AG04450 (cell line): ENCODE results near the gene UNC13A. TPM values are rescaled to one million over a fixed set of nuclear protein-coding genes. Genes with fewer than 3 reads are reported as not detected.
A peak's percentile ranks its signal among the peaks of the same experiment; 100 is the strongest.

Source experiments
- CTCF ChIA-PET: fragments of 300-600, 350-600 bp; formaldehyde crosslinking; extraction: SDS; loops from one replicate; lab custom pipeline; 2022; ENCODE audit warnings: antibody characterized with exemption, inconsistent platforms; lab: Charles Lee
- POLR2A ChIA-PET: fragments of 350-600 bp; formaldehyde crosslinking; extraction: SDS; loops from one replicate; lab custom pipeline; 2021; ENCODE audit warnings: antibody characterized with exemption, inconsistent platforms; lab: Yijun Ruan, JAX
- DNase-seq: peaks from one replicate; pipeline ENCODE4 v3.0.0-alpha.2; 2011; ENCODE audit warnings: low read depth, low spot score
- H3K27ac ChIP-seq: one replicate; pipeline ENCODE4 v1.5.1; 2012; ENCODE audit warnings: low read depth, low read length, control low read depth
- H3K27me3 ChIP-seq: one replicate; pipeline ENCODE4 v1.6.0; 2012; ENCODE audit warnings: low read length; ENCODE audit not compliant: control insufficient read depth, insufficient read depth
- H3K4me3 ChIP-seq: 2 replicates; pipeline ENCODE4 v1.5.1; 2011; ENCODE audit warnings: mild to moderate bottlenecking, low read depth, low read length, control low read depth
- H3K9me3 ChIP-seq: 2 replicates; pipeline ENCODE4 v1.5.1; 2012; ENCODE audit warnings: low read length; ENCODE audit not compliant: control insufficient read depth, insufficient read depth
- CTCF ChIP-seq: IDR thresholded peaks from 2 replicates; pipeline ENCODE4 v1.5.1; 2011; ENCODE audit warnings: low read depth, low read length, control low read depth, inconsistent platforms
- polyA plus RNA-seq: library from polyadenylated mRNA; depleted of rRNA; stranded (reverse); fragments of >200 nt; gene quantifications from 2 replicates; pipeline ENCODE4 v1.2.3, GENCODE V29; 2011

Gene UNC13A
- polyA plus RNA-seq, 1 experiment: 0.04 TPM

- Histone ChIP-seq H3K9me3 (no peaks in the 10 kb centered on the region; the same call in 1 of the 2 replicates), H3K27me3 (peaks cover 7% of the 10 kb centered on the region), H3K4me3 (no peak overlapping the region), H3K27ac (no peak overlapping the region)
- TF ChIP-seq CTCF: no peak
- POLR2A ChIA-PET: no interaction called here
- DNase-seq: no peak
- CTCF ChIA-PET: no interaction called here
Observed at GRCh38 chr19:17680230-17680722, 7.9 kb downstream of the UNC13A start.

- ChIA-PET CTCF (no interaction called here), POLR2A (no interaction called here)
- TF ChIP-seq CTCF: no peak
- DNase-seq: no peak
- Histone ChIP-seq H3K27me3 (peaks cover 7% of the 10 kb centered on the region), H3K27ac (no peak overlapping the region), H3K4me3 (no peak overlapping the region), H3K9me3 (no peaks in the 10 kb centered on the region; the same call in 1 of the 2 replicates)
Observed at GRCh38 chr19:17679526-17680229, 8.5 kb downstream of the UNC13A start.

- TF ChIP-seq CTCF: no peak
- Histone ChIP-seq H3K27me3 (peaks cover 4% of the 10 kb centered on the region), H3K9me3 (no peaks in the 10 kb centered on the region; the same call in 1 of the 2 replicates), H3K27ac (no peak overlapping the region), H3K4me3 (no peak overlapping the region)
- CTCF ChIA-PET: no interaction called here
- POLR2A ChIA-PET: no interaction called here
- DNase-seq: no peak
Observed at GRCh38 chr19:17678836-17679235, 9.3 kb downstream of the UNC13A start.

- H3K27me3 ChIP-seq: peaks cover 4% of the 10 kb centered on the region
- DNase-seq: no peak
- H3K9me3 ChIP-seq: no peaks in the 10 kb centered on the region; the same call in 1 of the 2 replicates
- POLR2A ChIA-PET: no interaction called here
- CTCF ChIA-PET: no interaction called here
- 0 out of 2 replicates have a peak, but pooled peaks have one; percentile 3 for TF ChIP-seq CTCF
- H3K4me3 ChIP-seq: no peak overlapping the region
- H3K27ac ChIP-seq: no peak overlapping the region
Observed at GRCh38 chr19:17677002-17677401, 11.2 kb downstream of the UNC13A start.

- Histone ChIP-seq H3K27me3 (peaks cover 4% of the 10 kb centered on the region), H3K9me3 (no peaks in the 10 kb centered on the region; the same call in 1 of the 2 replicates), H3K27ac (no peak overlapping the region), H3K4me3 (no peak overlapping the region)
- ChIA-PET CTCF (no interaction called here), POLR2A (no interaction called here)
- no peak for DNase-seq
- TF ChIP-seq CTCF: no peak
Observed at GRCh38 chr19:17676295-17676694, 11.9 kb downstream of the UNC13A start.
